Right lobe of liver (tissue), 6 donors: ENCODE results near the gene ZBTB7C. TPM values are rescaled to one million over a fixed set of nuclear protein-coding genes. Genes with fewer than 3 reads are reported as not detected.
A peak's percentile ranks its signal among the peaks of the same experiment; 100 is the strongest.

Experiments used
- ATAC-seq, 4 donors: fragments of 200-7000 bp; cut with Tn5 transposase; one replicate each; pipeline ENCODE4 v1.9.1; 2020; ENCODE audit warnings: mild to moderate bottlenecking in 4 of 4, moderate library complexity in 4 of 4
- DNase-seq, 3 donors: peaks; one replicate each; pipeline ENCODE4 v3.0.0-alpha.2; 2020
- H3K27ac ChIP-seq, 3 donors: fragments of 200-600 bp; one replicate each; pipeline ENCODE4 v1.8.0; 2022
- H3K27me3 ChIP-seq, 2 donors: fragments of 200-600 bp; one replicate each; pipeline ENCODE4 v1.8.0; 2022
- H3K36me3 ChIP-seq, 4 donors: fragments of 200-600 bp; sonication (generic) in 1 of 4; one replicate each; pipeline versions ENCODE4 v1.5.1 to v1.8.0; 2017 to 2022; ENCODE audit warnings: control low read depth in 1 of 4
- H3K4me1 ChIP-seq, 4 donors: fragments of 200-600 bp; sonication (generic) in 1 of 4; one replicate each; pipeline versions ENCODE4 v1.5.1 to v1.8.0; 2017 to 2022; ENCODE audit warnings: control low read depth in 1 of 4
- H3K4me3 ChIP-seq, 3 donors: fragments of 200-600 bp; one replicate each; pipeline ENCODE4 v1.8.0; 2022
- H3K9me3 ChIP-seq, 4 donors: fragments of 200-600 bp; sonication (generic) in 1 of 4; one replicate each; pipeline versions ENCODE4 v1.5.1 to v1.8.0; 2017 to 2022; ENCODE audit warnings: control low read depth in 1 of 4
- CTCF ChIP-seq, 4 donors: fragments of 200-600 bp in 3 of 4; fragments of 450-650 bp in 1 of 4; IDR thresholded peaks; one replicate each; pipeline versions ENCODE4 v1.5.1 to v1.8.0; 2016 to 2022; ENCODE audit warnings: antibody characterized with exemption in 4 of 4, mild to moderate bottlenecking in 2 of 4
- POLR2A ChIP-seq: fragments of 450-650 bp; IDR thresholded peaks from one replicate; pipeline ENCODE4 v1.6.1; 2017; ENCODE audit warnings: antibody characterized with exemption, mild to moderate bottlenecking
- WGBS: methylation state at CpG from one replicate; pipeline ENCODE4 v1.1.6; 2018; ENCODE audit warnings: low coverage, low lambda C conversion rate; ENCODE audit not compliant: insufficient coverage; ENCODE audit errors: missing lambda C conversion rate; 5-methylcytosine and 5-hydroxymethylcytosine counted together
- intact Hi-C, 2 donors: fragments of 100-400 bp; cut with DNase I; formaldehyde crosslinking; loops; one replicate each; pipeline versions ENCODE4 v1.11.2 to v1.14.1; 2022
- total RNA-seq, 6 experiments: library from RNA; depleted of rRNA in 2 of 6; stranded (reverse); fragments of >200 nt in 2 of 6; fragmentation: NEBNext Ultra II Directional in 3 of 6; extraction: Animal tissue kit (Norgen Biotek cat#: 25700) in 3 of 6; gene quantifications; one replicate each; pipeline versions ENCODE4 v1.1.0 to v1.2.4, GENCODE V29; 2016 to 2023
- donor health status: DM: no; HTN: yes; CAD: no.
- donor health status: DM: no; HTN: no; CAD: no.
- donor health status: DM: no; HTN: no; CAD: no.
- donor health status: DM: no; HTN: yes; CAD: no.
- donor health status: DM: no; HTN: yes; CAD: no.

The ZBTB7C gene
- total RNA-seq, 6 experiments from 2014 or later = 1.1 to 1.7 (median 1.3) TPM

DNA sequence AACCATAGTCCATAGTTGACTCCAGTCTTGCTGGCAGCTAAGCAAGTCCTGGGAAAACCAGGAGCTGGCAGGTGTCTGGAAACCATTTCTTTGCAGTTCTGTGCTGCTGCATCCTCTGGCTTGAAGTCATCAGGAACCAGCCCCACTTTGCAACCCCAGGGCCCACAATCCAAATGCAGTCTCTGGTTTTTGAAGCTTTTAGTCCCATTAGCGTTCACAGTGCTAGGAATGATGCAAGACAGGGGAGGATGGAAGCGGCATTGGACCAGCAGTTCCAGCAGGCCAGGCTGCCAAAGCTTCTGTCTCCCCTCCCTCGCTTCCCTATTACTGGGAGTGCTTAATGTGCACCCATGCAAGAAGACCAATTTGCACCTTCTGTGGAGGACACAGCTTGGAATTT, 106.4 kb downstream of the ZBTB7C start:
- intact Hi-C loops = no loop called here
- no peaks in the 10 kb centered on the region for H3K27me3 ChIP-seq
- TF ChIP-seq CTCF (IDR thresholded peaks at IDR 0.05) (no peak), POLR2A (no peak)
- H3K9me3 ChIP-seq = no peaks in the 10 kb centered on the region
- no peak for ATAC-seq
- H3K4me3 ChIP-seq = no peak overlapping the region
- no peaks in the 10 kb centered on the region for H3K4me1 ChIP-seq
- 67% methylated on average over 1 of the region's 3 CpGs for WGBS
- peak in 1 of 3 donors; percentile 13 for DNase-seq
- no peaks in the 10 kb centered on the region for H3K36me3 ChIP-seq
- H3K27ac ChIP-seq = no peak overlapping the region

DNA sequence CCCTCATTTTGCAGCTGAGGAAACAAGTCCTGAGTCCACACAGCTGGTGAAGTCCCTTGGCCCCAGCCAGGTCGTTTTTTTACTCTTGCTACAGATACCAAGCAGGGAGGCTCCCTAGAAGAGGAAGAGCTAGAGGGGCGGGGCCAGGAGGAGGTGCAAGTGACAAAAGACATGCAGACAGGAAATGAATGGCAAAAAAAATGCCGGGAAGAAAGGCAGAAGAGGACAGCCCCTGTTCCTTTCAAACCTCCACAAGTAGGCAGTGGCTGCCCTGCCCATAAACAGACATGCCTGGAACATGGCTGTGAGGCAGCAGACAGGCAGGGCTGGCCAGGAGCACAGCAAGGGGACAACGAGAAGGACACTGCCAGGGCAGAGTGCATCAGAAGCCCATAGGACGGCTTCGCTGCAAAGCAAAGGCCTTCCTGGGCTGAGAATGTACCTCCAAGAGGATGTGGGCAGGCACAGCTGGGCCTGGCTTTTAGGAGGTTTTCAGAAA, 108.7 kb downstream of the ZBTB7C start:
- no peaks in the 10 kb centered on the region for H3K27me3 ChIP-seq
- no peaks in the 10 kb centered on the region for H3K4me1 ChIP-seq
- 37% methylated on average over 6 of the region's 6 CpGs for WGBS
- no peak for TF ChIP-seq POLR2A
- no peak for TF ChIP-seq CTCF (IDR thresholded peaks at IDR 0.05)
- H3K27ac ChIP-seq = no peak overlapping the region
- H3K9me3 ChIP-seq = no peaks in the 10 kb centered on the region
- H3K36me3 ChIP-seq = no peaks in the 10 kb centered on the region
- H3K4me3 ChIP-seq = no peak overlapping the region
- DNase-seq (peak in 1 of 3 donors; percentile 45), ATAC-seq (peak in 2 of 4 donors; percentile 27 to 52)
- intact Hi-C loops = no loop called here

DNA sequence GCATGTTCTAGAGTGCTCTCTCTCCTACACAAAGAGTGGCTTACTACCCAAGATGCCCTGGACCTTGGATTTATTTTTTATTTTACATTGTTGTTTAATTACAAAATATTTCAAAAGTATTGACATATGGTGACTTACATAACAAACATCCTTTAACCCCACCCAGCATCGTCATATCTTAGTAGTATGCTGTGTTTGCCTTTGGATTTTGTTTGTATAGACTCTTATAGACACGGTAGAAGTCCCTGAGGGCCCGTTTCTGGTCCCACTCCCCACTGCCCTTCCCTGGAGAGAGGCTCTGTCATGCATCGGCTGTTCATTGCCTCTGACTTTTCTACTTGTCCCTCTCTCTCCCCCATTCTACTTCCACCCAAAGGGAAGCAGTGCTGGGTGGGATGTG, 112.0 kb downstream of the ZBTB7C start:
- TF ChIP-seq CTCF (IDR thresholded peaks at IDR 0.05) = no peak
- TF ChIP-seq POLR2A = no peak
- no peaks in the 10 kb centered on the region for H3K27me3 ChIP-seq
- no peak for ATAC-seq
- WGBS = 61% methylated on average over 4 of the region's 4 CpGs
- H3K4me1 ChIP-seq = no peaks in the 10 kb centered on the region
- no peak overlapping the region for H3K4me3 ChIP-seq
- intact Hi-C loops = no loop called here
- no peaks in the 10 kb centered on the region for H3K9me3 ChIP-seq
- DNase-seq = peak in 1 of 3 donors; percentile 15
- H3K27ac ChIP-seq = no peak overlapping the region
- no peaks in the 10 kb centered on the region for H3K36me3 ChIP-seq

GRCh38 chr18:48296581-48296980, 112.6 kb downstream of the ZBTB7C start:
- 78% methylated on average over 4 of the region's 13 CpGs for WGBS
- no peak for ATAC-seq
- peak in 1 of 3 donors; percentile 28 for DNase-seq
- Histone ChIP-seq H3K36me3 (no peaks in the 10 kb centered on the region), H3K27ac (no peak overlapping the region), H3K4me3 (no peak overlapping the region), H3K4me1 (no peaks in the 10 kb centered on the region), H3K9me3 (no peaks in the 10 kb centered on the region), H3K27me3 (no peaks in the 10 kb centered on the region)
- intact Hi-C loops = no loop called here
- no peak for TF ChIP-seq POLR2A
- TF ChIP-seq CTCF (IDR thresholded peaks at IDR 0.05) = no peak
